ENCODE results near the gene ITGB8. TPM values are rescaled to one million over a fixed set of nuclear protein-coding genes. Genes with fewer than 3 reads are reported as not detected.

ITGB8 gene
- total RNA-seq, 2 experiments from 2014 or later: not detected

GRCh38 chr7:20440472-20441105 lies 109.9 kb downstream of the ITGB8 start:
- no peaks in the 10 kb centered on the region for H3K36me3 Mint-ChIP-seq (ENCODE audit: low read depth)
- H3K27ac Mint-ChIP-seq: no peak overlapping the region
- peaks cover 1% of the 10 kb centered on the region for H3K27me3 Mint-ChIP-seq
- ATAC-seq (no peak), DNase-seq (peak; percentile 35)
- H3K4me3 Mint-ChIP-seq: no peak overlapping the region
- intact Hi-C loops (cut with micrococcal nuclease): loop anchor here (10.0 kb wide), 1 partner anchor 696 kb away; no protein-coding TSS in a partner anchor
- POLR2A ChIA-PET: no interaction called here
- no peaks in the 10 kb centered on the region for H3K9me3 Mint-ChIP-seq
- H3K4me1 Mint-ChIP-seq (ENCODE audit: low read depth): no peaks in the 10 kb centered on the region
- TF ChIP-seq CTCF (IDR thresholded peaks at IDR 0.05): peak; percentile 36
- CTCF ChIA-PET: no interaction called here

DNA sequence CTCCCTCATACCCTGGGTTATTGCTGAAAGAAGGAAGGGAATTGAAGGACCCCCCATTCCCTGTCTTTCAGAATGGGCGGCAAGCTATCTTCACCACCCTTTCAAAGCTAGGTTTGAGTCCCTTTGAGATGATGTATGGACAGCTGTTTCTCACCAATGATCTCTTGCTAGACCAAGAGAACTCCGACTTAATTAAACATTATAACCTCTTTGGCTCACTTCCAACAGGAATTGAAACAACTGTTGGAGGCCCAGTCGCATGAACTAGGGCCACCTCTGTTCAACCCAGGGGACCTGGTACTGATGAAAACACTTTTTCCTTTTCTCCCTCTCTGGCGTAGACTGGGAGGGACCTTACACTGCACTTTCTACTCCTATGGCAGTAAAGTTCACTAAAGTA lies 110.6 kb downstream of the ITGB8 start:
- no peak for TF ChIP-seq CTCF (IDR thresholded peaks at IDR 0.05)
- CTCF ChIA-PET: interaction anchor here (0.9 kb wide), 1 partner anchor 9 kb away, joined by 3 read pairs; no protein-coding TSS in a partner anchor
- H3K9me3 Mint-ChIP-seq: no peaks in the 10 kb centered on the region
- intact Hi-C loops (cut with micrococcal nuclease): loop anchor here (10.0 kb wide), 1 partner anchor 697 kb away; no protein-coding TSS in a partner anchor
- no peaks in the 10 kb centered on the region for H3K4me1 Mint-ChIP-seq (ENCODE audit: low read depth)
- H3K36me3 Mint-ChIP-seq (ENCODE audit: low read depth): no peaks in the 10 kb centered on the region
- peaks cover 1% of the 10 kb centered on the region for H3K27me3 Mint-ChIP-seq
- no peak overlapping the region for H3K27ac Mint-ChIP-seq
- no peak overlapping the region for H3K4me3 Mint-ChIP-seq
- POLR2A ChIA-PET: no interaction called here
- ATAC-seq (no peak), DNase-seq (no peak)

GRCh38 chr7:20441991-20442441 lies 111.3 kb downstream of the ITGB8 start:
- ATAC-seq (no peak), DNase-seq (no peak)
- POLR2A ChIA-PET: no interaction called here
- no peaks in the 10 kb centered on the region for H3K36me3 Mint-ChIP-seq (ENCODE audit: low read depth)
- no peaks in the 10 kb centered on the region for H3K9me3 Mint-ChIP-seq
- no peak overlapping the region for H3K4me3 Mint-ChIP-seq
- no peak overlapping the region for H3K27ac Mint-ChIP-seq
- no peaks in the 10 kb centered on the region for H3K4me1 Mint-ChIP-seq (ENCODE audit: low read depth)
- no peak for TF ChIP-seq CTCF (IDR thresholded peaks at IDR 0.05)
- H3K27me3 Mint-ChIP-seq: peaks cover 1% of the 10 kb centered on the region
- intact Hi-C loops (cut with micrococcal nuclease): loop anchor here (10.0 kb wide), 1 partner anchor 697 kb away; no protein-coding TSS in a partner anchor
- CTCF ChIA-PET: interaction anchor here (0.9 to 1.3 kb wide), 2 partner anchors 9 to 10 kb away, joined by 3 to 4 read pairs; no protein-coding TSS in a partner anchor

GRCh38 chr7:20442951-20443350 lies 112.3 kb downstream of the ITGB8 start:
- Mint-ChIP-seq H3K4me3 (no peak overlapping the region), H3K4me1 (ENCODE audit: low read depth) (no peaks in the 10 kb centered on the region), H3K9me3 (no peaks in the 10 kb centered on the region), H3K27ac (no peak overlapping the region), H3K36me3 (ENCODE audit: low read depth) (no peaks in the 10 kb centered on the region), H3K27me3 (peaks cover 1% of the 10 kb centered on the region)
- ATAC-seq (no peak), DNase-seq (no peak)
- ChIA-PET POLR2A (no interaction called here), CTCF (interaction anchor here (1.3 kb wide), 1 partner anchor 10 kb away, joined by 4 read pairs; no protein-coding TSS in a partner anchor)
- intact Hi-C loops (cut with micrococcal nuclease): loop anchor here (10.0 kb wide), 1 partner anchor 698 kb away; no protein-coding TSS in a partner anchor
- no peak for TF ChIP-seq CTCF (IDR thresholded peaks at IDR 0.05)
